ENCODE measurements around the gene SP4. TPM values are rescaled to one million over a fixed set of nuclear protein-coding genes. Genes with fewer than 3 reads are reported as not detected.
"Not testable (repeated sequence)": the region's sequence is repeated elsewhere in the genome, so short reads cannot be mapped to it uniquely, and the experiment has no call there.

SP4 gene
- total RNA-seq, 6 donors from 2014 or later, result 2.4 to 19.3 (median 9.5) TPM

GRCh38 chr7:21524680-21525079 is 96.8 kb downstream of the SP4 start:
- DNase-seq (no peak), ATAC-seq (ENCODE audit: low FRiP score in 2 of 2) (no peak)
- Histone ChIP-seq H3K27me3 (no peaks in the 10 kb centered on the region), H3K9me3 (peaks cover 0 to 5% (median 0%) of the 10 kb centered on the region in 4 donors), H3K36me3 (no peaks in the 10 kb centered on the region), H3K27ac (no peak overlapping the region), H3K4me3 (no peak overlapping the region), H3K4me1 (no peaks in the 10 kb centered on the region)
- WGBS, 2 donors, result 88 to 91% methylated on average over 1 of the region's 1 CpG
- no peak for TF ChIP-seq EP300 (IDR thresholded peaks at IDR 0.05)
- no peak for TF ChIP-seq CTCF (IDR thresholded peaks at IDR 0.05)
- TF ChIP-seq POLR2A (IDR thresholded peaks at IDR 0.05), result no peak
- no peak for TF ChIP-seq POLR2AphosphoS5 (IDR thresholded peaks at IDR 0.05)

- H3K36me3 ChIP-seq, result no peaks in the 10 kb centered on the region
- H3K27me3 ChIP-seq, result no peaks in the 10 kb centered on the region
- H3K4me1 ChIP-seq, result no peaks in the 10 kb centered on the region
- no peak for ATAC-seq (ENCODE audit: low FRiP score in 2 of 2)
- no peak for DNase-seq
- TF ChIP-seq POLR2A (IDR thresholded peaks at IDR 0.05) (no peak), CTCF (IDR thresholded peaks at IDR 0.05) (peak in 1 of 6 experiments; percentile 8)
- H3K9me3 ChIP-seq, result peaks cover 0 to 5% (median 0%) of the 10 kb centered on the region in 4 donors
- H3K4me3 ChIP-seq, result no peak overlapping the region
- no peak overlapping the region for H3K27ac ChIP-seq
Measured at GRCh38 chr7:21526007-21526406, 98.1 kb downstream of the SP4 start.

- Histone ChIP-seq H3K27me3 (no peaks in the 10 kb centered on the region), H3K4me3 (no peak overlapping the region), H3K36me3 (no peaks in the 10 kb centered on the region), H3K9me3 (peaks cover 0 to 5% (median 0%) of the 10 kb centered on the region in 4 donors), H3K4me1 (no peaks in the 10 kb centered on the region), H3K27ac (no peak overlapping the region)
- ATAC-seq (ENCODE audit: low FRiP score in 2 of 2), result no peak
- 97 to 100% methylated on average over 2 to 3 of the region's 3 CpGs for WGBS, 2 donors
- no peak for DNase-seq
- TF ChIP-seq EP300 (IDR thresholded peaks at IDR 0.05) (no peak), CTCF (IDR thresholded peaks at IDR 0.05) (no peak), POLR2A (IDR thresholded peaks at IDR 0.05) (no peak)
Measured at GRCh38 chr7:21526448-21526847, 98.6 kb downstream of the SP4 start.

- not testable (repeated sequence) for H3K4me1 ChIP-seq; H3K36me3 ChIP-seq; DNase-seq; H3K4me3 ChIP-seq; ATAC-seq (ENCODE audit: low FRiP score in 2 of 2); H3K9me3 ChIP-seq; H3K27ac ChIP-seq; H3K27me3 ChIP-seq
- 41 to 68% methylated on average over 1 of the region's 1 CpG for WGBS, 2 donors
Measured at GRCh38 chr7:21532485-21532884, 104.6 kb downstream of the SP4 start.

- ATAC-seq (ENCODE audit: low FRiP score in 2 of 2); H3K27ac ChIP-seq; H3K36me3 ChIP-seq; H3K4me3 ChIP-seq; H3K4me1 ChIP-seq; H3K27me3 ChIP-seq; DNase-seq; H3K9me3 ChIP-seq: not testable (repeated sequence)
Measured at GRCh38 chr7:21533646-21534045, 105.8 kb downstream of the SP4 start.

GRCh38 chr7:21536445-21537118 is 108.7 kb downstream of the SP4 start:
- not testable (repeated sequence) for H3K27me3 ChIP-seq; H3K27ac ChIP-seq; H3K9me3 ChIP-seq; H3K4me3 ChIP-seq; H3K36me3 ChIP-seq; ATAC-seq (ENCODE audit: low FRiP score in 2 of 2); H3K4me1 ChIP-seq
- 97% methylated on average over 18 to 19 of the region's 27 CpGs for WGBS, 2 donors
- DNase-seq, result peak in 1 of 2 donors; percentile 69
